GM12878 (cell line): ENCODE results near the gene TK2. TPM values are rescaled to one million over a fixed set of nuclear protein-coding genes. Genes with fewer than 3 reads are reported as not detected.
"Not testable (repeated sequence)": the region's sequence is repeated elsewhere in the genome, so short reads cannot be mapped to it uniquely, and the experiment has no call there.

ENCODE experiments used
- ATAC-seq: fragments of 200-7000 bp; cut with Tn5 transposase; 3 replicates; pipeline ENCODE4 v1.9.1; 2020; ENCODE audit warnings: mild to moderate bottlenecking, moderate library complexity
- BruUV-seq: library from RNA; stranded (reverse); fragments of 400-500 nt; replicated peaks from 2 replicates; lab custom pipeline; 2021; lab: Mats Ljungman, UMichigan
- CTCF ChIA-PET: fragments of 300-600 bp; sonication (Branson Sonifier 250); formaldehyde crosslinking; extraction: SDS; loops from one replicate; lab custom pipeline; 2021; ENCODE audit warnings: inconsistent platforms; lab: Yijun Ruan, JAX
- POLR2A ChIA-PET: fragments of 350-600 bp; formaldehyde crosslinking; extraction: SDS; loops from one replicate; lab custom pipeline; 2021; ENCODE audit warnings: inconsistent platforms; lab: Charles Lee
- RAD21 ChIA-PET: fragments of 300-600 bp; sonication (Branson Sonifier 250); formaldehyde crosslinking; loops from one replicate; lab custom pipeline; 2023; ENCODE audit warnings: antibody characterized with exemption; ENCODE audit not compliant: unreplicated experiment; lab: Charles Lee
- SMC1A ChIA-PET: fragments of 300-600 bp; sonication (Branson Sonifier 250); formaldehyde crosslinking; loops from one replicate; lab custom pipeline; 2023; ENCODE audit not compliant: unreplicated experiment, uncharacterized antibody; lab: Charles Lee
- DNase-seq: peaks from one replicate; pipeline ENCODE4 v3.0.0-alpha.2; 2011; ENCODE audit warnings: low read depth, low spot score
- FAIRE-seq: peaks from 3 replicates; lab custom pipeline; 2011; peaks lifted over from hg19 to GRCh38; lab: Jason Lieb, UNC
- H2AFZ ChIP-seq: 2 replicates; pipeline ENCODE4 v1.6.0; 2011; ENCODE audit warnings: low read depth, low read length, control low read depth; ENCODE audit not compliant: control insufficient read depth
- H3K27ac ChIP-seq: 2 replicates; pipeline ENCODE4 v1.5.1; 2011; ENCODE audit warnings: control low read depth; ENCODE audit not compliant: control insufficient read depth, insufficient read depth
- H3K27me3 ChIP-seq, 2 experiments: replicated peaks in 1 of 2; 2 replicates each; pipeline versions ENCODE4 v1.6.0 to v1.6.1; 2011; ENCODE audit warnings: low read length in 1 of 2; ENCODE audit not compliant: control insufficient read depth in 2 of 2, insufficient read depth in 2 of 2
- H3K36me3 ChIP-seq, 2 experiments: 2 replicates each; pipeline ENCODE4 v1.5.1; 2011; ENCODE audit warnings: low read length in 1 of 2; ENCODE audit not compliant: control insufficient read depth in 2 of 2, insufficient read depth in 2 of 2
- H3K4me1 ChIP-seq: 2 replicates; pipeline ENCODE4 v1.6.1; 2011; ENCODE audit warnings: mild to moderate bottlenecking, low read length, moderate library complexity, mixed read lengths; ENCODE audit not compliant: control insufficient read depth, insufficient read depth
- H3K4me2 ChIP-seq: 2 replicates; pipeline ENCODE4 v1.6.0; 2011; ENCODE audit warnings: control low read depth; ENCODE audit not compliant: control insufficient read depth, insufficient read depth
- H3K4me3 ChIP-seq: fragments of 200-600 bp; sonication (generic); 2 replicates; pipeline ENCODE4 v1.5.1; 2016
- H3K79me2 ChIP-seq: 2 replicates; pipeline ENCODE4 v1.6.0; 2011; ENCODE audit warnings: low read length; ENCODE audit not compliant: control insufficient read depth, insufficient read depth
- H3K9ac ChIP-seq: 2 replicates; pipeline ENCODE4 v1.8.0; 2011; ENCODE audit warnings: low read length, control low read depth, mixed read lengths; ENCODE audit not compliant: control insufficient read depth, insufficient read depth
- H3K9me3 ChIP-seq: replicated peaks from 3 replicates; pipeline ENCODE4 v1.5.1; 2011; ENCODE audit warnings: mild to moderate bottlenecking, low read length; ENCODE audit not compliant: control insufficient read depth, insufficient read depth
- H4K20me1 ChIP-seq: 2 replicates; pipeline ENCODE4 v1.6.0; 2011; ENCODE audit not compliant: control insufficient read depth, insufficient read depth
- E2F4 ChIP-seq: IDR thresholded peaks from 2 replicates; pipeline ENCODE4 v1.6.1; 2012; ENCODE audit warnings: low read depth, low read length, improper control_type of control experiment
- E4F1 ChIP-seq: fragments of 450-650 bp; IDR thresholded peaks from 2 replicates; pipeline ENCODE4 v1.6.1; 2018; ENCODE audit warnings: borderline replicate concordance, mild to moderate bottlenecking; ENCODE audit not compliant: partially characterized antibody
- EGR1 ChIP-seq, 2 experiments: IDR thresholded peaks; 1 replicate in 1 of 2; 2 replicates in 1 of 2; pipeline ENCODE4 v1.6.1; 2011 to 2012; ENCODE audit warnings: low read depth in 2 of 2, low read length in 2 of 2, borderline replicate concordance in 1 of 2, mild to moderate bottlenecking in 1 of 2, moderate library complexity in 1 of 2
- MYB ChIP-seq: fragments of 150-350 bp; IDR thresholded peaks from 2 replicates; pipeline ENCODE4 v1.6.1; 2014; ENCODE audit warnings: mild to moderate bottlenecking, low read depth, low read length, borderline replicate concordance
- STAT1 ChIP-seq: fragments of 450-650 bp; conservative IDR thresholded peaks from 2 replicates; pipeline ENCODE4 v1.6.1; 2014; ENCODE audit warnings: antibody characterized with exemption, mild to moderate bottlenecking
- ZNF24 ChIP-seq: fragments of 450-650 bp; IDR thresholded peaks from 2 replicates; pipeline ENCODE4 v1.6.1; 2017; ENCODE audit warnings: antibody characterized with exemption, mild to moderate bottlenecking
- WGBS: methylation state at CpG from one replicate; pipeline ENCODE4 v1.1.6; 2016; ENCODE audit warnings: low lambda C conversion rate; ENCODE audit not compliant: insufficient replicate concordance, insufficient coverage; ENCODE audit errors: missing lambda C conversion rate; 5-methylcytosine and 5-hydroxymethylcytosine counted together
- in situ Hi-C: fragments of 300-500 bp; cut with MboI; formaldehyde crosslinking; loops from 9 replicates; pipeline ENCODE4 v1.14.3; 2018; ENCODE audit warnings: mixed read lengths
- intact Hi-C: fragments of 100-400 bp; cut with micrococcal nuclease; formaldehyde crosslinking; loops from one replicate; pipeline ENCODE4 v1.14.2; 2022; ENCODE audit not compliant: unreplicated experiment
- polyA plus RNA-seq, 11 experiments: library from polyadenylated mRNA; depleted of rRNA in 4 of 11; unstranded in 6 of 11; stranded (reverse) in 5 of 11; fragments of >200 nt; fragmentation: Nextera tagmentation in 4 of 11; fragmentation: Illumina TruSeq in 1 of 11; extraction: Ambion mirVana in 4 of 11; extraction: Trizol in 1 of 11; gene quantifications; 1 replicate in 1 of 11; 2 replicates in 10 of 11; pipeline versions ENCODE4 v1.2.1 to v1.2.3, GENCODE V29; 2011 to 2016; ENCODE audit warnings: inconsistent platforms in 2 of 11, missing spikeins in 2 of 11, low read depth in 1 of 11
- total RNA-seq, 4 experiments: library from RNA; depleted of rRNA in 3 of 4; stranded (reverse); fragments of >200 nt in 3 of 4; fragmentation: Illumina TruSeq in 1 of 4; extraction: Trizol in 1 of 4; gene quantifications; 2 replicates each; pipeline versions ENCODE4 v1.2.1 to v1.2.3, GENCODE V29; 2013 to 2021

Gene TK2
- total and polyA plus RNA-seq, 10 of the 15 experiments (the other 5 are each of a cell fraction or from before 2014, with no cell fraction given), result 1.3 to 12.4 (median 3.0) TPM

- no peak overlapping the region for H3K9ac ChIP-seq
- no peak overlapping the region for H3K4me2 ChIP-seq
- no peak overlapping the region for H3K4me3 ChIP-seq
- no peaks in the 10 kb centered on the region for H3K27me3 ChIP-seq
- no peaks in the 10 kb centered on the region for H4K20me1 ChIP-seq
- no peaks in the 10 kb centered on the region for H3K9me3 ChIP-seq
- intact Hi-C loops, result no loop called here
- ChIA-PET POLR2A (no interaction called here), SMC1A (interaction anchor here (0.6 kb wide), 1 partner anchor 106 kb away, joined by 4 read pairs; no protein-coding TSS in a partner anchor), RAD21 (interaction anchor here (0.7 kb wide), 1 partner anchor 105 kb away, joined by 3 read pairs; no protein-coding TSS in a partner anchor), CTCF (interaction anchor here (1.8 kb wide), 1 partner anchor 19 kb away, joined by 5 read pairs; no protein-coding TSS in a partner anchor)
- BruUV-seq, result no TSS peak
- no peaks in the 10 kb centered on the region for H3K4me1 ChIP-seq
- TF ChIP-seq MYB, result no peak
- no peak for TF ChIP-seq STAT1
- no peak for TF ChIP-seq ZNF24
- TF ChIP-seq E2F4, result no peak
- TF ChIP-seq E4F1, result no peak
- no peak for TF ChIP-seq EGR1 (IDR thresholded peaks at IDR 0.05; ENCODE audit: borderline replicate concordance in 1 of 2, low read depth in 2 of 2, low read length in 2 of 2)
- H3K79me2 ChIP-seq, result no peaks in the 10 kb centered on the region
- DNase-seq, result no peak
- WGBS, result 65% methylated on average over 12 of the region's 12 CpGs
- in situ Hi-C loops, result no loop called here
- no peak for FAIRE-seq
- H3K27ac ChIP-seq, result no peak overlapping the region
- H2AFZ ChIP-seq, result no peak overlapping the region
- ATAC-seq, result no peak
- no peaks in the 10 kb centered on the region for H3K36me3 ChIP-seq
Observed at GRCh38 chr16:66502020-66502913, 47.7 kb downstream of the TK2 start.

GRCh38 chr16:66501563-66501962 is 48.4 kb downstream of the TK2 start:
- H3K27ac ChIP-seq, SMC1A ChIA-PET, H2AFZ ChIP-seq, CTCF ChIA-PET, H3K79me2 ChIP-seq, in situ Hi-C loops, ATAC-seq, H3K9ac ChIP-seq, H3K27me3 ChIP-seq, RAD21 ChIA-PET, H3K9me3 ChIP-seq, POLR2A ChIA-PET, FAIRE-seq, H3K4me2 ChIP-seq, H3K36me3 ChIP-seq, BruUV-seq, intact Hi-C loops, H4K20me1 ChIP-seq, DNase-seq, H3K4me3 ChIP-seq, H3K4me1 ChIP-seq: not testable (repeated sequence)
- WGBS, result 0% methylated on average over 2 of the region's 4 CpGs
